ENCODE measurements around the gene TOPORS.

- TF ChIP-seq POLR2AphosphoS5 (IDR thresholded peaks at IDR 0.05): peak; percentile 90 to 93 (median 91)
- no peak for TF ChIP-seq CTCF (IDR thresholded peaks at IDR 0.05)
- TF ChIP-seq POLR2A (IDR thresholded peaks at IDR 0.05): no peak
These were observed 20.6 kb upstream of the TOPORS start, which contains the start of gene NDUFB6 for GRCh38 chr9:32572900-32573523.

Data from breast epithelium (tissue), 3 donors.